ENCODE data around the gene MICA. TPM values are rescaled to one million over a fixed set of nuclear protein-coding genes. Genes with fewer than 3 reads are reported as not detected.

MICA gene
- total RNA-seq, 4 donors from 2014 or later, result 0.17 to 7.8 (median 5.0) TPM

DNA sequence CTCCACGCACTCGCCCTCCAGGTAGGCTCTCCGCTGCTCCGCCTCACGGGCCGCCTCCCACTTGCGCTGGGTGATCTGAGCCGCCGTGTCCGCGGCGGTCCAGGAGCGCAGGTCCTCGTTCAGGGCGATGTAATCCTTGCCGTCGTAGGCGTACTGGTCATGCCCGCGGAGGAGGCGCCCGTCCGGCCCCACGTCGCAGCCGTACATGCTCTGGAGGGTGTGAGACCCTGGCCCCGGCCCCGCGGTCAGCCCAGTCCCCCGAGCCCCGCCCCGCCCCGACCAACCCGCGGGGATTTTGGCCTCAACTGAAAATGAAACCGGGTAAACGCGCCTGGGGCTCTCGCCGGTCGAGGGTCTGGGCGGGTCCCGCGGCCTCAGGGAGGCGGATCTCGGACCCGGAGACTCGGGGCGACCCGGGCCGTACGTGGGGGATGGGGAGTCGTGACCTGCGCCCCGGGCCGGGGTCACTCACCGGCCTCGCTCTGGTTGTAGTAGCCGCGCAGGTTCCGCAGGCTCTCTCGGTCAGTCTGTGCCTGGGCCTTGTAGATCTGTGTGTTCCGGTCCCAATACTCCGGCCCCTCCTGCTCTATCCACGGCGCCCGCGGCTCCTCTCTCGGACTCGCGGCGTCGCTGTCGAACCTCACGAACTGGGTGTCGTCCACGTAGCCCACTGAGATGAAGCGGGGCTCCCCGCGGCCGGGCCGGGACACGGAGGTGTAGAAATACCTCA, 47.0 kb upstream of the MICA start:
- intact Hi-C loops (cut with DNase I; ENCODE audit: low total_unique reads), result loop anchor here (2.0 kb wide), 1 partner anchor 84 kb away; the partner anchor contains the start of gene HLA-C
- in situ Hi-C loops (cut with MboI; ENCODE audit: low sequenced_read_pairs in 4 of 4), result loop anchor here in 1 of 4 donors (10.0 kb wide), 1 partner anchor 82 kb away; the partner anchor contains the start of gene HLA-C
- TF ChIP-seq POLR2A (IDR thresholded peaks at IDR 0.05) (no peak), CTCF (IDR thresholded peaks at IDR 0.05 in 4 of 5, conservative IDR thresholded peaks at IDR 0.05 in 1 of 5) (no peak)
- H3K4me3 ChIP-seq, result peak overlapping the region; percentile 63 to 90 (median 68)
- DNase-seq, result peak in 1 of 2 donors; percentile 27
- no peaks in the 10 kb centered on the region for H3K4me1 ChIP-seq
- peak; percentile 43 to 53 for ATAC-seq
- no peaks in the 10 kb centered on the region for H3K9me3 ChIP-seq
- peaks cover 0 to 14% (median 3%) of the 10 kb centered on the region in 3 donors for H3K27me3 ChIP-seq
- no peaks in the 10 kb centered on the region for H3K36me3 ChIP-seq
- peak overlapping the region; percentile 68 to 92 (median 75) for H3K27ac ChIP-seq

- Histone ChIP-seq H3K4me1 (no peaks in the 10 kb centered on the region), H3K27me3 (peaks cover 0 to 14% (median 3%) of the 10 kb centered on the region in 3 donors), H3K36me3 (no peaks in the 10 kb centered on the region), H3K27ac (peak within 1 kb of the TSS; percentile 68 to 92 (median 75)), H3K9me3 (no peaks in the 10 kb centered on the region), H3K4me3 (peak within 1 kb of the TSS; percentile 63 to 90 (median 68))
- TF ChIP-seq CTCF (IDR thresholded peaks at IDR 0.05 in 4 of 5, conservative IDR thresholded peaks at IDR 0.05 in 1 of 5), result no peak
- peak in 1 of 2 donors; percentile 59 for TF ChIP-seq POLR2A (IDR thresholded peaks at IDR 0.05)
- ATAC-seq (peak; percentile 97 to 99), DNase-seq (peak; percentile 52 to 77)
- intact Hi-C loops (cut with DNase I; ENCODE audit: low total_unique reads), result loop anchor here (2.0 kb wide), 1 partner anchor 84 kb away; the partner anchor contains the start of gene HLA-C
- in situ Hi-C loops (cut with MboI; ENCODE audit: low sequenced_read_pairs in 4 of 4), result loop anchor here in 1 of 4 donors (10.0 kb wide), 1 partner anchor 82 kb away; the partner anchor contains the start of gene HLA-C
These were observed 46.4 kb upstream of the MICA start, which contains the start of gene HLA-B for GRCh38 chr6:31356946-31357466. Gene HLA-B, minus strand, starts transcription at chr6:31357179. Its CDS starts 21 bp downstream, at chr6:31357158.

- H3K9me3 ChIP-seq, result no peaks in the 10 kb centered on the region
- no peaks in the 10 kb centered on the region for H3K4me1 ChIP-seq
- in situ Hi-C loops (cut with MboI; ENCODE audit: low sequenced_read_pairs in 4 of 4), result loop anchor here in 1 of 4 donors (10.0 kb wide), 1 partner anchor 83 kb away; the partner anchor contains the start of gene HLA-C
- no peak for ATAC-seq
- TF ChIP-seq CTCF (IDR thresholded peaks at IDR 0.05 in 4 of 5, conservative IDR thresholded peaks at IDR 0.05 in 1 of 5) (no peak), POLR2A (IDR thresholded peaks at IDR 0.05) (no peak)
- peak overlapping the region in 3 of 4 donors; percentile 18 to 92 (median 66) for H3K27ac ChIP-seq
- peak overlapping the region in 2 of 4 donors; percentile 63 to 90 for H3K4me3 ChIP-seq
- no peak for DNase-seq
- no peaks in the 10 kb centered on the region for H3K36me3 ChIP-seq
- intact Hi-C loops (cut with DNase I; ENCODE audit: low total_unique reads), result loop anchor here (2.0 kb wide), 1 partner anchor 85 kb away; the partner anchor contains the start of gene HLA-C
- peaks cover 0 to 14% (median 3%) of the 10 kb centered on the region in 3 donors for H3K27me3 ChIP-seq
These were observed 45.5 kb upstream of the MICA start for GRCh38 chr6:31357886-31358285.

DNA sequence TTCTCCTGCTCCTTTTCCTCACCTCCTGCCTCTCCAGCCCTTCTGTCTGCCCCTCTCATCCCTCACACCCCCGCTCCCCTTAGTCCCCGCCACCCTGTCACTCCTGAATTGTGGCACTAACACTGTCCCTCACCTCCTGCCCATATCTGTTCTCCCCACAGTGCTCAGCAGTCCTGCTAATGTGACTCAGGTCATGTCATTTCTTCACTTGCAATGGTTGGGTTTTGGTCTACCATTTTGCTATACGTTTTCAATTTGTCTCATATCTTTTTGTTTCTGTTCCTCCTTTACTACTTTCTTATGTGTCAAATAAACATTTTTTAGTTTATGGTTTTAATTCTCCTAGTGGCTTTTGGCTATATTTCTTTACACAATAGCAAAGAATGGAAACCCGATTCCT, 45.1 kb upstream of the MICA start:
- H3K9me3 ChIP-seq, result no peaks in the 10 kb centered on the region
- no peaks in the 10 kb centered on the region for H3K4me1 ChIP-seq
- H3K36me3 ChIP-seq, result no peaks in the 10 kb centered on the region
- in situ Hi-C loops (cut with MboI; ENCODE audit: low sequenced_read_pairs in 4 of 4) (loop anchor here in 1 of 4 donors (10.0 kb wide), 1 partner anchor 84 kb away; the partner anchor contains the start of gene HLA-C), intact Hi-C loops (cut with DNase I; ENCODE audit: low total_unique reads) (no loop called here)
- H3K4me3 ChIP-seq, result peak overlapping the region in 1 of 4 donors; percentile 63
- no peak for ATAC-seq
- H3K27me3 ChIP-seq, result peaks cover 0 to 14% (median 3%) of the 10 kb centered on the region in 3 donors
- DNase-seq, result no peak
- peak overlapping the region in 3 of 4 donors; percentile 18 to 92 (median 66) for H3K27ac ChIP-seq
- no peak for TF ChIP-seq POLR2A (IDR thresholded peaks at IDR 0.05)
- no peak for TF ChIP-seq CTCF (IDR thresholded peaks at IDR 0.05 in 4 of 5, conservative IDR thresholded peaks at IDR 0.05 in 1 of 5)

Data from gastrocnemius medialis (tissue), 4 donors.